GM23338 (cell line): ENCODE data around the gene KCNAB1. TPM values are rescaled to one million over a fixed set of nuclear protein-coding genes. Genes with fewer than 3 reads are reported as not detected.

Experiments used
- ATAC-seq: fragments of 200-7000 bp; cut with Tn5 transposase; 3 replicates; pipeline ENCODE4 v1.9.1; 2020
- DNase-seq: peaks from one replicate; pipeline ENCODE4 v3.0.0-alpha.2; 2015; ENCODE audit warnings: low spot score
- H2AFZ ChIP-seq: fragments of 200-600 bp; sonication (generic); 2 replicates; pipeline ENCODE4 v1.8.0; 2016; ENCODE audit warnings: antibody characterized with exemption, mild to moderate bottlenecking, moderate library complexity
- H3F3A ChIP-seq: fragments of 200-600 bp; sonication (generic); replicated peaks from 2 replicates; pipeline ENCODE4 v1.8.0; 2017; ENCODE audit warnings: antibody characterized with exemption, mixed run types, low read depth
- H3K27ac ChIP-seq: fragments of 200-600 bp; sonication (generic); 2 replicates; pipeline ENCODE4 v1.6.1; 2016; ENCODE audit warnings: low read depth
- H3K27me3 ChIP-seq: fragments of 200-600 bp; sonication (generic); 2 replicates; pipeline ENCODE4 v1.8.0; 2016; ENCODE audit warnings: mild to moderate bottlenecking, mixed run types, moderate library complexity; ENCODE audit not compliant: insufficient read depth
- H3K36me3 ChIP-seq: fragments of 200-600 bp; sonication (generic); 2 replicates; pipeline ENCODE4 v1.8.0; 2016; ENCODE audit warnings: mild to moderate bottlenecking; ENCODE audit not compliant: insufficient read depth
- H3K4me1 ChIP-seq: fragments of 200-600 bp; sonication (generic); 2 replicates; pipeline ENCODE4 v1.8.0; 2016; ENCODE audit warnings: mild to moderate bottlenecking, moderate library complexity; ENCODE audit not compliant: insufficient read depth
- H3K4me2 ChIP-seq: fragments of 200-600 bp; sonication (generic); 2 replicates; pipeline ENCODE4 v1.7.1; 2017; ENCODE audit warnings: mixed run types
- H3K4me3 ChIP-seq: fragments of 200-600 bp; sonication (generic); 2 replicates; pipeline ENCODE4 v1.6.1; 2016; ENCODE audit warnings: mixed run types
- H3K79me2 ChIP-seq: fragments of 200-600 bp; sonication (generic); replicated peaks from 2 replicates; pipeline ENCODE4 v1.8.0; 2017; ENCODE audit warnings: mild to moderate bottlenecking; ENCODE audit not compliant: insufficient read depth
- H3K9me2 ChIP-seq: fragments of 200-600 bp; sonication (generic); 2 replicates; pipeline ENCODE4 v1.8.0; 2017; ENCODE audit not compliant: insufficient read depth
- H4K20me1 ChIP-seq: fragments of 200-600 bp; sonication (generic); replicated peaks from 2 replicates; pipeline ENCODE4 v1.8.0; 2017; ENCODE audit warnings: mild to moderate bottlenecking; ENCODE audit not compliant: insufficient read depth
- H3K27ac Mint-ChIP-seq: 2 replicates; pipeline ENCODE4 v1.8.0; 2020; ENCODE audit warnings: inconsistent platforms, mild to moderate bottlenecking, moderate library complexity, mixed read lengths
- H3K27me3 Mint-ChIP-seq: 3 replicates; pipeline ENCODE4 v1.8.0; 2022; ENCODE audit warnings: low read depth, mild to moderate bottlenecking, moderate library complexity, mixed read lengths, inconsistent platforms; ENCODE audit not compliant: insufficient read depth, poor library complexity
- H3K36me3 Mint-ChIP-seq: 3 replicates; pipeline ENCODE4 v1.8.0; 2021; ENCODE audit warnings: low read depth, mild to moderate bottlenecking, inconsistent platforms, moderate library complexity, mixed read lengths
- H3K4me1 Mint-ChIP-seq: 3 replicates; pipeline ENCODE4 v1.8.0; 2020; ENCODE audit warnings: mild to moderate bottlenecking, inconsistent platforms, mixed read lengths
- H3K4me3 Mint-ChIP-seq: 3 replicates; pipeline ENCODE4 v1.8.0; 2021; ENCODE audit warnings: moderate library complexity, mild to moderate bottlenecking, inconsistent platforms, mixed read lengths
- H3K9me3 Mint-ChIP-seq: 3 replicates; pipeline ENCODE4 v1.8.0; 2020; ENCODE audit warnings: moderate library complexity, mild to moderate bottlenecking, inconsistent platforms, mixed read lengths
- CREB1 ChIP-seq: fragments of 250-450 bp; sonication (Bioruptor Pico); IDR thresholded peaks from 2 replicates; pipeline ENCODE4 v1.5.0; 2020; ENCODE audit warnings: low read depth, mild to moderate bottlenecking, moderate library complexity
- CTCF ChIP-seq, 2 experiments: fragments of 200-600 bp in 1 of 2; sonication (generic) in 1 of 2; conservative IDR thresholded peaks; 2 replicates each; pipeline versions ENCODE4 v1.5.1 to v1.6.1; 2016 to 2017; ENCODE audit warnings: antibody characterized with exemption in 2 of 2, low read depth in 2 of 2, mild to moderate bottlenecking in 2 of 2, moderate library complexity in 1 of 2
- ETS1 ChIP-seq: IDR thresholded peaks from 2 replicates; pipeline ENCODE4 v1.6.1; 2016; ENCODE audit warnings: antibody characterized with exemption
- EZH2 ChIP-seq: fragments of 200-600 bp; sonication (generic); IDR thresholded peaks from one replicate; pipeline ENCODE4 v1.8.0; 2017; ENCODE audit warnings: antibody characterized with exemption, mild to moderate bottlenecking, low read depth; ENCODE audit not compliant: unreplicated experiment
- EZH2phosphoT487 ChIP-seq: fragments of 200-600 bp; sonication (generic); IDR thresholded peaks from one replicate; pipeline ENCODE4 v1.8.1; 2018; ENCODE audit warnings: antibody characterized with exemption; ENCODE audit not compliant: unreplicated experiment
- JUNB ChIP-seq: IDR thresholded peaks from one replicate; pipeline ENCODE4 v1.6.1; 2016; ENCODE audit warnings: antibody characterized with exemption; ENCODE audit not compliant: unreplicated experiment
- NANOG ChIP-seq: IDR thresholded peaks from 2 replicates; pipeline ENCODE4 v1.6.1; 2016; ENCODE audit warnings: antibody characterized with exemption, borderline replicate concordance
- POLR2AphosphoS5 ChIP-seq: IDR thresholded peaks from 2 replicates; pipeline ENCODE4 v1.6.1; 2016; ENCODE audit warnings: antibody characterized with exemption, low read depth
- ZNF114 ChIP-seq: fragments of 250-450 bp; sonication (Bioruptor Pico); IDR thresholded peaks from 2 replicates; pipeline ENCODE4 v1.5.0; 2020; ENCODE audit warnings: mild to moderate bottlenecking, moderate library complexity
- ZNF331 ChIP-seq: fragments of 250-450 bp; sonication (Bioruptor Pico); IDR thresholded peaks from 2 replicates; pipeline ENCODE4 v1.5.0; 2020; ENCODE audit warnings: low read depth, mild to moderate bottlenecking, moderate library complexity
- polyA plus RNA-seq: library from polyadenylated mRNA; unstranded; fragments of >200 nt; fragmentation: Nextera tagmentation; extraction: Ambion mirVana; gene quantifications from 2 replicates; pipeline ENCODE4 v1.2.1, GENCODE V29; 2016
- total RNA-seq: library from RNA; depleted of rRNA; stranded (reverse); fragments of >200 nt; shearing (Covaris generic); gene quantifications from 2 replicates; pipeline ENCODE4 v1.2.3, GENCODE V29; 2014

KCNAB1 gene
- total and polyA plus RNA-seq, 2 experiments from 2014 or later: 0.69 to 2.6 TPM

- no peak for TF ChIP-seq CTCF (conservative IDR thresholded peaks at IDR 0.05; ENCODE audit: low read depth in 2 of 2)
- no peak for TF ChIP-seq JUNB
- no peak for TF ChIP-seq ETS1
- TF ChIP-seq EZH2: no peak
- TF ChIP-seq EZH2phosphoT487: no peak
- no peak for TF ChIP-seq CREB1
- TF ChIP-seq ZNF331 (CRISPR knock-in tag): no peak
Measured at GRCh38 chr3:156548041-156548687, 427.8 kb downstream of the KCNAB1 start (continued).

- Histone ChIP-seq H3K27me3 (no peaks in the 10 kb centered on the region), H3K4me2 (no peak overlapping the region), H3K4me3 (no peak overlapping the region), H3K27ac (no peak overlapping the region), H3F3A (no peaks in the 10 kb centered on the region), H2AFZ (no peak overlapping the region), H4K20me1 (peaks cover 34% of the 10 kb centered on the region), H3K36me3 (peaks cover 65% of the 10 kb centered on the region), H3K79me2 (peaks cover 97% of the 10 kb centered on the region), H3K9me2 (no peaks in the 10 kb centered on the region), H3K4me1 (peaks cover 6% of the 10 kb centered on the region)
- DNase-seq: no peak
- H3K27ac Mint-ChIP-seq: no peak overlapping the region
- no peak overlapping the region for H3K4me3 Mint-ChIP-seq
- peaks cover 5% of the 10 kb centered on the region; the same call in 2 of the 3 replicates for H3K4me1 Mint-ChIP-seq
- H3K27me3 Mint-ChIP-seq: peaks cover 2% of the 10 kb centered on the region
- no peak for ATAC-seq
- H3K36me3 Mint-ChIP-seq: peaks cover 81% of the 10 kb centered on the region
- TF ChIP-seq NANOG (no peak), JUNB (no peak), CREB1 (no peak), CTCF (conservative IDR thresholded peaks at IDR 0.05; ENCODE audit: low read depth in 2 of 2) (no peak), ZNF114 (no peak), ETS1 (no peak), EZH2phosphoT487 (no peak), POLR2AphosphoS5 (no peak)
- no peaks in the 10 kb centered on the region for H3K9me3 Mint-ChIP-seq
Measured at GRCh38 chr3:156548902-156549301, 428.5 kb downstream of the KCNAB1 start.
